GM23338 (cell line): Measurements from ENCODE around the gene LGALS12. TPM values are rescaled to one million over a fixed set of nuclear protein-coding genes. Genes with fewer than 3 reads are reported as not detected.

Experiments used
- ATAC-seq: fragments of 200-7000 bp; cut with Tn5 transposase; 3 replicates; pipeline ENCODE4 v1.9.1; 2020
- DNase-seq: peaks from one replicate; pipeline ENCODE4 v3.0.0-alpha.2; 2015; ENCODE audit warnings: low spot score
- H2AFZ ChIP-seq: fragments of 200-600 bp; sonication (generic); 2 replicates; pipeline ENCODE4 v1.8.0; 2016; ENCODE audit warnings: antibody characterized with exemption, mild to moderate bottlenecking, moderate library complexity
- H3F3A ChIP-seq: fragments of 200-600 bp; sonication (generic); replicated peaks from 2 replicates; pipeline ENCODE4 v1.8.0; 2017; ENCODE audit warnings: antibody characterized with exemption, mixed run types, low read depth
- H3K27ac ChIP-seq: fragments of 200-600 bp; sonication (generic); 2 replicates; pipeline ENCODE4 v1.6.1; 2016; ENCODE audit warnings: low read depth
- H3K27me3 ChIP-seq: fragments of 200-600 bp; sonication (generic); 2 replicates; pipeline ENCODE4 v1.8.0; 2016; ENCODE audit warnings: mild to moderate bottlenecking, mixed run types, moderate library complexity; ENCODE audit not compliant: insufficient read depth
- H3K36me3 ChIP-seq: fragments of 200-600 bp; sonication (generic); 2 replicates; pipeline ENCODE4 v1.8.0; 2016; ENCODE audit warnings: mild to moderate bottlenecking; ENCODE audit not compliant: insufficient read depth
- H3K4me1 ChIP-seq: fragments of 200-600 bp; sonication (generic); 2 replicates; pipeline ENCODE4 v1.8.0; 2016; ENCODE audit warnings: mild to moderate bottlenecking, moderate library complexity; ENCODE audit not compliant: insufficient read depth
- H3K4me2 ChIP-seq: fragments of 200-600 bp; sonication (generic); 2 replicates; pipeline ENCODE4 v1.7.1; 2017; ENCODE audit warnings: mixed run types
- H3K4me3 ChIP-seq: fragments of 200-600 bp; sonication (generic); 2 replicates; pipeline ENCODE4 v1.6.1; 2016; ENCODE audit warnings: mixed run types
- H3K79me2 ChIP-seq: fragments of 200-600 bp; sonication (generic); replicated peaks from 2 replicates; pipeline ENCODE4 v1.8.0; 2017; ENCODE audit warnings: mild to moderate bottlenecking; ENCODE audit not compliant: insufficient read depth
- H3K9me2 ChIP-seq: fragments of 200-600 bp; sonication (generic); 2 replicates; pipeline ENCODE4 v1.8.0; 2017; ENCODE audit not compliant: insufficient read depth
- H4K20me1 ChIP-seq: fragments of 200-600 bp; sonication (generic); replicated peaks from 2 replicates; pipeline ENCODE4 v1.8.0; 2017; ENCODE audit warnings: mild to moderate bottlenecking; ENCODE audit not compliant: insufficient read depth
- H3K27ac Mint-ChIP-seq: 2 replicates; pipeline ENCODE4 v1.8.0; 2020; ENCODE audit warnings: inconsistent platforms, mild to moderate bottlenecking, moderate library complexity, mixed read lengths
- H3K27me3 Mint-ChIP-seq: 3 replicates; pipeline ENCODE4 v1.8.0; 2022; ENCODE audit warnings: low read depth, mild to moderate bottlenecking, moderate library complexity, mixed read lengths, inconsistent platforms; ENCODE audit not compliant: insufficient read depth, poor library complexity
- H3K36me3 Mint-ChIP-seq: 3 replicates; pipeline ENCODE4 v1.8.0; 2021; ENCODE audit warnings: low read depth, mild to moderate bottlenecking, inconsistent platforms, moderate library complexity, mixed read lengths
- H3K4me1 Mint-ChIP-seq: 3 replicates; pipeline ENCODE4 v1.8.0; 2020; ENCODE audit warnings: mild to moderate bottlenecking, inconsistent platforms, mixed read lengths
- H3K4me3 Mint-ChIP-seq: 3 replicates; pipeline ENCODE4 v1.8.0; 2021; ENCODE audit warnings: moderate library complexity, mild to moderate bottlenecking, inconsistent platforms, mixed read lengths
- H3K9me3 Mint-ChIP-seq: 3 replicates; pipeline ENCODE4 v1.8.0; 2020; ENCODE audit warnings: moderate library complexity, mild to moderate bottlenecking, inconsistent platforms, mixed read lengths
- CREB1 ChIP-seq: fragments of 250-450 bp; sonication (Bioruptor Pico); IDR thresholded peaks from 2 replicates; pipeline ENCODE4 v1.5.0; 2020; ENCODE audit warnings: low read depth, mild to moderate bottlenecking, moderate library complexity
- EZH2phosphoT487 ChIP-seq: fragments of 200-600 bp; sonication (generic); IDR thresholded peaks from one replicate; pipeline ENCODE4 v1.8.1; 2018; ENCODE audit warnings: antibody characterized with exemption; ENCODE audit not compliant: unreplicated experiment
- NANOG ChIP-seq: IDR thresholded peaks from 2 replicates; pipeline ENCODE4 v1.6.1; 2016; ENCODE audit warnings: antibody characterized with exemption, borderline replicate concordance
- ZNF114 ChIP-seq: fragments of 250-450 bp; sonication (Bioruptor Pico); IDR thresholded peaks from 2 replicates; pipeline ENCODE4 v1.5.0; 2020; ENCODE audit warnings: mild to moderate bottlenecking, moderate library complexity
- ZNF462 ChIP-seq: fragments of 250-450 bp; sonication (Bioruptor Pico); IDR thresholded peaks from 2 replicates; pipeline ENCODE4 v1.5.0; 2020; ENCODE audit warnings: mild to moderate bottlenecking, moderate library complexity
- polyA plus RNA-seq: library from polyadenylated mRNA; unstranded; fragments of >200 nt; fragmentation: Nextera tagmentation; extraction: Ambion mirVana; gene quantifications from 2 replicates; pipeline ENCODE4 v1.2.1, GENCODE V29; 2016
- total RNA-seq: library from RNA; depleted of rRNA; stranded (reverse); fragments of >200 nt; shearing (Covaris generic); gene quantifications from 2 replicates; pipeline ENCODE4 v1.2.3, GENCODE V29; 2014

LGALS12 gene
- total and polyA plus RNA-seq, 2 experiments from 2014 or later, result 0.94 to 1.2 TPM

- TF ChIP-seq ZNF462 (CRISPR knock-in tag) (no peak), CREB1 (no peak)
Measured at GRCh38 chr11:63543711-63544110, 37.8 kb downstream of the LGALS12 start (continued).

DNA sequence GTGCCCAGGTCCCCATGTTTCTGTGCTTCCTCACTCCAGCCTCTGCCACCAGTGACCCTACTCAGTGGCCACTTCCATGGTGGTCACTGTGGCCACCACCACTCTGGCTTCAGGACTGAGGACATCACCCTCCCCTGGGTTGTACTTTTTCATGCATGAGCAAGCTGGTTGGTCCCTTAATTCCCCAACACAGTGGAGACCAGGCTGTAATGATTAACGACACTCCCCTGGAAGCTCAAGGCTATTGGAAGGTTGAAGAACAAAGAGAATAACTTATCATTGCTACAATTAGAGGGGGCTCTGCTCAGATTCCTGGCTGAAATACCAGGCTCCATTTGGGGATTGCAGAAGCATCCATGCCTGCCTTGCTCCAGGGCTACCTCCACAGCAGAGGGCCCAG, 41.2 kb downstream of the LGALS12 start:
- Histone ChIP-seq H3K4me3 (no peak overlapping the region), H3K9me2 (peaks cover 10% of the 10 kb centered on the region; the same call in 1 of the 2 replicates), H3F3A (0 out of 2 replicates have a peak, but pooled peaks cover 3% of the 10 kb centered on the region), H4K20me1 (no peaks in the 10 kb centered on the region), H3K27ac (no peak overlapping the region), H2AFZ (no peak overlapping the region), H3K36me3 (no peaks in the 10 kb centered on the region), H3K27me3 (no peaks in the 10 kb centered on the region), H3K79me2 (no peaks in the 10 kb centered on the region), H3K4me2 (no peak overlapping the region), H3K4me1 (no peaks in the 10 kb centered on the region)
- Mint-ChIP-seq H3K27me3 (peaks cover 10% of the 10 kb centered on the region), H3K9me3 (peaks cover 9% of the 10 kb centered on the region; the same call in 2 of the 3 replicates), H3K36me3 (peaks cover 4% of the 10 kb centered on the region; the same call in 2 of the 3 replicates), H3K27ac (no peak overlapping the region), H3K4me3 (no peak overlapping the region), H3K4me1 (no peaks in the 10 kb centered on the region; the same call in 2 of the 3 replicates)
- no peak for DNase-seq
- ATAC-seq, result no peak
- TF ChIP-seq ZNF114 (CRISPR knock-in tag) (no peak), NANOG (no peak), EZH2phosphoT487 (no peak)
